ENCODE measurements around the gene TTC7B.

The TTC7B gene

GRCh38 chr14:90704738-90705392, 111.4 kb downstream of the TTC7B start:
- in situ Hi-C loops (cut with MboI; ENCODE audit: low sequenced_read_pairs) = no loop called here

GRCh38 chr14:90703841-90704737, 112.1 kb downstream of the TTC7B start:
- in situ Hi-C loops (cut with MboI; ENCODE audit: low sequenced_read_pairs) = no loop called here

DNA sequence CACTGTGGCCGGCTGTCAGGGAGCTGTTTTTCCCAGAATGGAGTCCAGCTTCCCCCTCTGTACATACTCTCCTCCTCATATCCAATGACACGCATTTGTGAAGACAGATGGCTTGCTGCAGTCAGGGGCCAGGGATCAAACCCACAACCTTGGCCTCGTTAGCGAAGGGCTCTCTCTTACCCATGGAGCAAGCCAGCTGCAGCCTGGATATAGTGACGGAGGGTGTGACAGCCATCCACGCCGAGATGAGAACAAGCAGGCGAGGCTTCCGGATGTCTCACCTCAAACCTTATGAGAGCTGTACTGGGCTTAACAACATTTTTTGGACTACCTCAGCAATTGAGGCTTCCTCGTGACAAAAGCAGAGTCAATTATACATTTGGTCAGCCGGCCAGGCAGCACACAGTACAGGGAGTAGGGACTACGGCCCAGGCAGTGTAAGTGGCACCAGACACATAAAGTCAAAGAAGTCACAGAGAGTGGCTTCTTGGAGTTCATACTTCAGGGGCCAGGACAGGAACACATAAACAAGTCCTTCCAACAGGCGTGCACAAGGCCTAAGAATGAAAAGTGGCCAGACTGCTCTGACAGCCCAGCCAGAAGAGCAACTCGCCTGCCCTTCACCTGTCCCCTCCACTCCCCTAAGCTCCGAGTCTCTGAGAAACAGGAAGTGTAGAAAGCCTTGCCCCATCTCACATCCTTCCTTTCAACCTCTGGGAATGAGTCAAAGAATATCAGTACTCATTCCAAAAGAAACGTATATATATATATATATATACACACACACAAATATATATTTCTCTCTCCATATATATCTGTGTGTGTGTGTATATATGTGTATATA, 115.1 kb downstream of the TTC7B start:
- in situ Hi-C loops (cut with MboI; ENCODE audit: low sequenced_read_pairs) = no loop called here

GRCh38 chr14:90699016-90699415, 117.2 kb downstream of the TTC7B start:
- in situ Hi-C loops (cut with MboI; ENCODE audit: low sequenced_read_pairs) = no loop called here

DNA sequence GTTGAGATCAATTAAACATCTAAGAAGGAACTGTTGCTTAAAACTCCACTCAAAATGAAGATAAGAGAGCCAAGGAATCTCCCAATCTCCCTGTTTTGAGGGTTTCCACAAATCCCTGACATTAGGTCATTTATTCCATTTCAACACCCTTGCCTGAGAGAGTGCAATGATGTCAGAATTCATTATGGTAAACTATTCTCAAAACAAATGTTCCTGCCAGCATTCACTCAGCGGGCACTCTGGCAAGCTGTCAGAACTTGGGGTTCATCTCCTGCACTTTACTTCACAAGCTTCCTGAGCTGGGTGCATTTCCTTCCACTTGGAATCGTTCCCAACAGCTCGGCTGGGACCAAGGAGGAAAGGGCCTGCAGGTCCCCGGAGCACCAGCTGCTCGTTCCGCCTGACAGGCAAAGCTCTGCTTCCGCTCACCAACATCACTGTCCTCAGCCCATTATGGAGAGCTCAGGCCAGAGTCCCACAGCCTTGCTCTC, 117.8 kb downstream of the TTC7B start:
- in situ Hi-C loops (cut with MboI; ENCODE audit: low sequenced_read_pairs) = no loop called here

DNA sequence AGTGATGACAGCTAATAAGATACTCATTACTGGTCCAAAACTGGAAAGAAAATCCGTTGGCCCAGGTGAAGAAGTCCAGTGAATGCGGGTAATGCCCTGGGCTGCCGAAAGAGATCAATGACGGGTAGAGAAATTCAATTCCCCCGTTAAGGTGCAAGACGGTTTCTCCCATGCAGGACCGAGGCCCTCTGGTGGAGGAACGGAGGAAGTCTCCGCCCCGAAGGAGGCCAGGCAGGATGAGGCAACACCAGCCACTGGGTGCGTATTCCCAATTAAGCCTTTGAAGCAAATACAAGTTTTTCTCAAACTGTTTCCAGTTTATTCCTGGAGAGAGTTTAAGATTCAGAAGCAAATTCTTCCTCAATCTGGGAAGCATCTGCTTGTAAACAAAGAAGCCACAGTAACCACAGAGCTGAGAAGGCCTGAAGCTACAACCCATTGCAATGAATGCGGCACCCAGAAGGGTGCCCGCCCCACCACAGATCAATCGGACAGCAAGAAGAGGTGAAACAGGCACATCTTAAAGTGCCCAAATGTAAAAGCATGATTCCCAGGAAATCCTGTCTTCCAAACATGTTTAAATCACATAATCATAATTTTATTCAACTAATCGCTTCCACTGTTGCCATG, 118.5 kb downstream of the TTC7B start:
- in situ Hi-C loops (cut with MboI; ENCODE audit: low sequenced_read_pairs) = no loop called here

DNA sequence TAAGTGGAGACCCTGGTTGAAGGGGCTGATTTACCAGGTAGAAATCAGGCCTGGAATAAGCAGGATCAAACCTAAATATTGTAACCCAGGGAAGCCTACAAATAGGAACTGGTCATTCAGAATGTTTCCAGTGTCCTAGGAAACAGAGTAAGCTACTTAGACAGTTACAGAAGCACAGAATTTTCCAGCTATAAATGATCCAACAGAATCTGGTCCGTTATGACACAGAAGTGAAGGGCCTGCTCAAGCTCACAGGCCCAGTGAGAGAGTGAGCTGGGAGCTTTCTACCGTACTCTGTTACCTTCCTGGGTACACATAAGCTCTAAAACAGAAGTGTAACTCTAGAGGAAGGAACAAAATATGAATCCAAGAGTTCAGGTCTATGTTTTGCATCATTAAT, 119.1 kb downstream of the TTC7B start:
- in situ Hi-C loops (cut with MboI; ENCODE audit: low sequenced_read_pairs) = no loop called here

GRCh38 chr14:90696720-90697119, 119.5 kb downstream of the TTC7B start:
- in situ Hi-C loops (cut with MboI; ENCODE audit: low sequenced_read_pairs) = no loop called here

GRCh38 chr14:90695997-90696660, 120.1 kb downstream of the TTC7B start:
- in situ Hi-C loops (cut with MboI; ENCODE audit: low sequenced_read_pairs) = no loop called here

- in situ Hi-C loops (cut with MboI; ENCODE audit: low sequenced_read_pairs) = no loop called here
Observed at GRCh38 chr14:90693413-90693812, 122.8 kb downstream of the TTC7B start.

GRCh38 chr14:90692826-90693225, 123.4 kb downstream of the TTC7B start:
- in situ Hi-C loops (cut with MboI; ENCODE audit: low sequenced_read_pairs) = no loop called here

DNA sequence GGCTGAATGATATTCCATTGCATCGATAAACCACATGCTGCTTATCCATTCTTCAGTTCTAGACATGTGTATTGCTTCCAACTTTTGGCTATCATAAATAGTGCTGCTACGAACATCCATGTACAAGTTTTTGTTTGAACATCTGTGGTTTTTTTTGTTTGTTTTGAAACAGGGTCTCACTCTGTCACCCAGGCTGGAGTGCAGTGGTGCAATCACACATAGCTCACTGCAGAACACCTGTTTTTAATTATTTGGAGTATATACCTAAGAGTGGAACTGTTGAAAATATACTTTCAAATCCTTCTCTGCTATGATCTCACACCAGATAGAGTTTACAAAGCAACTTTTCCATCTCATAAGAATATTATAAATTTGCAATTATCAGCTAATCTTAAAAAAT, 124.2 kb downstream of the TTC7B start:
- in situ Hi-C loops (cut with MboI; ENCODE audit: low sequenced_read_pairs) = no loop called here

- in situ Hi-C loops (cut with MboI; ENCODE audit: low sequenced_read_pairs) = no loop called here
Observed at GRCh38 chr14:90691627-90692026, 124.6 kb downstream of the TTC7B start.

DNA sequence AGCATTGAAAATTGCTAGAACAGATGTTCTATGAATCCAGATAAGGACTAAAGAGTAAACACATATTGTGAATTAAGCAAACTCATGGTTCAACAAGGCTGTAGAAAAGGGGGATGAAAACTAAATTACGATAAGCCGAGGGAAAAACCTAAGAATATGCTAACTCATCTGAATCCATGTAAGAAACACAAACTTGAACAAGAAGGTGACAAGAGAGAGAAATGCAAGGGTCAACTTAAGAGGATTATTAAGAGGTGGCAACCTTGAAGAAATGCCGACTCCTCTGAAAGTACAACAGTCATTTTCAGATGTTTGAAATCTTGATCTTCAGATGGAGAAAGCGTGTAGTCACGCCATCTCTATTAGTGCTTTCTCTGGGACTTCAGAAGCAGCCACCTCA, 128.6 kb downstream of the TTC7B start:
- in situ Hi-C loops (cut with MboI; ENCODE audit: low sequenced_read_pairs) = no loop called here

DNA sequence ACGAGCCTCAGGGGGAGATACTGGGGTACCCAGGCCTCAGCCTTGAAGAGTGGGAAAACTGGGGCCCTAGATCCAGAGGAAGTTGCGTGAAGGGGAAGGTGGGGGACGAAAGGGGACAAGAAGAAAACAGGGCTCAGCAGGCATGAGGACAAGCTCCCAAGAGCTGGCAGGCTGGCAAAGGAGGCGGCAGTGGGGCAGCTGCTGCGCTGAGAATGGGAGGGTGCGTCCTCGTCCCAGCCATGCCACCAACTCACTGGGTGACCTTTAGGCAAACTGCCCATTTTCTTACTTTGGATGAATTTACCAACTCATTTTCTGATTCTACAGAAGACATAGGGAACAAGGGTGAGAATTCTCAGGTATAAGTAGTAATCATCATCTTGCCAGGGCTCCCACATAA, 133.6 kb downstream of the TTC7B start:
- in situ Hi-C loops (cut with MboI; ENCODE audit: low sequenced_read_pairs) = no loop called here

DNA sequence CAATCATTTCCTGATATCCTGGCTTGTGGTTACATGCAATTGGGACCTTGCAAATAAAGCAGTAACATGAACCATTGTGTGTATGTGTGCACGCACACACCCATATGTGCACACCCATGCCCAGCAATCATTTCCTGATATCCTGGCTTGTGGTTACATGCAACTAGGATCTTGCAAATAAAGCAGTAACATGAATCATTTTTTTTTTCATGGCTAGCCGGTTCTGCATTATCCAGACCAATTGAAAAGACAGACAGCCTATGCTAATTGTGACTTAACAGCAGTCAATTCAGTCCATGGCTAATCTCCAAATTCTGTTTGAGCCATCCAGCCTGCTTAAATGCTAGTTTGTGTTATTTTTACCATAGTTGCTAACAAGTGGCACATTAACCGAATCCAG, 134.3 kb downstream of the TTC7B start:
- in situ Hi-C loops (cut with MboI; ENCODE audit: low sequenced_read_pairs) = no loop called here

GRCh38 chr14:90678846-90679362, 137.3 kb downstream of the TTC7B start:
- in situ Hi-C loops (cut with MboI; ENCODE audit: low sequenced_read_pairs) = no loop called here

- in situ Hi-C loops (cut with MboI; ENCODE audit: low sequenced_read_pairs) = no loop called here
Observed at GRCh38 chr14:90678420-90678819, 137.8 kb downstream of the TTC7B start.

DNA sequence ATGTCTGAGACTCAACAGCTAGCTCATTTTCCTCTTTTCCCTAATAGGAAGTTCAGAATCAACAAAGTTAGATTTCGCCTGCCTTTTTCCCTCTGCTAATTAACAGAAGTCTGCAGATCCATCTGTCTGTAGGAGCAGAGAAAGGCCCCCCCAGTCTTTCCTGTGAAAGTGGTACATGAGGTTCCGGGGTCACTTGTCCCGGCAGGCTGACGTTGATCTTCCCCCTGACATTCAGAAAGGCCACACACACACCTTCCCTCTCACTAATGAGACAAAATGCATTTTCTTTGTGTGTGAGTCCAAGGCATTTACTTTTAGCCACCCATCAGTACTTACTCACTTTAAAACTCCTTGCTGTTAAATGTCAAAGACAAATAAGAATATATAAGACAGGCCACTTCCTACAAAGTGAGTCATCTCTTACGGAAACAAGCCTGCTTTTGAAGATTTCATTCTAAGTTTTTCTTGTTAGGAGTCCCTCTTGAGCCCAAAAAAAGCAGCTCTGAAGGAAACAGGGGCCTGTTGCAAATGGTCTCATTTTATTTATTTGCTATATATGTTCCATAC, 138.7 kb downstream of the TTC7B start:
- in situ Hi-C loops (cut with MboI; ENCODE audit: low sequenced_read_pairs) = no loop called here

DNA sequence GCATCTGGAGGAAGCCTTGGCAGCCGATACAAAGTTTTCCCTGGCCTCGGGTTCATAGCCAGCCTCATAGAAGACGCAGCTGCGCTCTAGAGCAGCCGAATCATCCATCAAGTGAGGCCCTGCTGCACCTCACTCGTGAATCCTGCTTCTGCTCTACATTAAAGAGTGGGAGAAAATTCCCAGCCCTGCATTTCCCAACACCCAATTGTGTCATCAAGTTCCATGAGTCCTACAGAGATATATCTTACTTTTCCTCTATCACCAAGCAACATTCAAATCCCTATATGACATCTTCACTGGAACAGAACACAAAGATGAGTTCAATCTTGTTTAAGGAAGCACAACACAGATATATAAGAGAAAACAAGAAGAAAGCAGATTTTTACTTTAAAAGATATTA, 139.3 kb downstream of the TTC7B start:
- in situ Hi-C loops (cut with MboI; ENCODE audit: low sequenced_read_pairs) = no loop called here

Data from HL-60/S4 (cell line).